Measurements from ENCODE around the gene RPL29.

GRCh38 chr3:51959651-51960050, 36.0 kb downstream of the RPL29 start:
- TF ChIP-seq CTCF (IDR thresholded peaks at IDR 0.05): no peak
- no peak for TF ChIP-seq POLR2AphosphoS5 (IDR thresholded peaks at IDR 0.05; ENCODE audit: low read depth, low read length)
- no peak for TF ChIP-seq SIN3A (IDR thresholded peaks at IDR 0.05; ENCODE audit: borderline replicate concordance, insufficient read depth, low read depth, low read length)
- no peak for TF ChIP-seq REST (IDR thresholded peaks at IDR 0.05; ENCODE audit: insufficient read depth in 1 of 2, low read depth in 2 of 2, low read length in 1 of 2)

All from Panc1 (cell line).